Cardiac atrium fibroblast (primary cell): Measurements from ENCODE around the gene GPR173. TPM values are rescaled to one million over a fixed set of nuclear protein-coding genes. Genes with fewer than 3 reads are reported as not detected.

Experiments
- total RNA-seq: library from RNA; depleted of rRNA; stranded (reverse); fragments of >200 nt; gene quantifications from 2 replicates; pipeline ENCODE4 v1.2.3, GENCODE V29; 2015

Gene GPR173
- 1.3 TPM in 2 replicates for total RNA-seq

DNA sequence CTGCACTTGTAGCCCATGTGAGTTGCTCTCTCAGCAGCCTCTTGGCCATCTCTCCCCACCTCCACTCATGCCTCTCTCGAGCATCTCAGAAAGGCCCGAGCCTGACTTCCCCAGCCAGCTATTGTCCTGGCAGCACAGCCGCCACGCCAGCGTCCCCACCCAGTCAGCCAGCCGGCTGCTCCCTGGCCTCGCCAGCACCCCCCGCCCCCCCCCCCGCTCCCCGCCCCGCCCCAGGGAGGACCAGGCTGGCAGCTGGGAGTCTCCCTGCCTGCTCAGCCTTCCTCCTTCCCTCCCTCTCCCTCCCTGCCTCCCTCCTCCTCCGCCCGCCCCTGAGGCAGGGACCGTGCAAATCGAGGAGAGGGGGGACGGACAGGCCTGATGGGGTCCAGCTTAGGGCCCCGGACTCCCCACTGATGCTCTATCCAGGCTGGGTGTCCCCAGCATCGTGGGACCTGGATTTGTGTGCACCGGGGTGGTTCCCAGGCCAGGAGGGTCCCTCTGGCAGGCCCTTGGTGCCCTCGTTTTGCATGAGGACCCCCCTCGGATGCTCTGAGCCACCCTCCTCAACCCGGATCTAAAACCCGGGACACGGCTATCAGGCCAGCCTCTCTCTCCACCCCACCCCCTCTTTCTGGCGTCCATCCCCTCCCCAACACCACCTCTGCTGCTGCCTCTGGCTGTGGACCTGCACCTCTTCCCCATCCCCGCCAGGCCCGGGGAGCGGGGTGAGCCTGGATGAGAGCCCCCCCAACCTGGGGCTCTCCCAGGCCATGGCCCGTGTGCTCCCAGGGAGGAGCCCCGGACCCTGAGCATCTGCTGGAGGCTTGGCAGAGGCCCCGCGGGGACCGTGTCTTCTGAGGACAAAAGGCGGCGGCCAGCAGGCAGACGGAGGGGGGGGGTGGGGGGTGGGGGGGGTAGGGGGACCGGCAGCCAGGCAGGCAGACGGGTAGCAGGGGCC lies at the start of gene GPR173:
Gene GPR173 (plus strand): TSS at position 621 of the 958 bp plus-strand sequence. CDS start 27,833 bp downstream, outside the sequence.

GRCh38 chrX:53081925-53082772 lies 33.6 kb downstream of the GPR173 start, which contains the start of gene TSPYL2:
Gene TSPYL2, plus strand, starts transcription at chrX:53082367. Its CDS starts 132 bp downstream, at chrX:53082499.

DNA sequence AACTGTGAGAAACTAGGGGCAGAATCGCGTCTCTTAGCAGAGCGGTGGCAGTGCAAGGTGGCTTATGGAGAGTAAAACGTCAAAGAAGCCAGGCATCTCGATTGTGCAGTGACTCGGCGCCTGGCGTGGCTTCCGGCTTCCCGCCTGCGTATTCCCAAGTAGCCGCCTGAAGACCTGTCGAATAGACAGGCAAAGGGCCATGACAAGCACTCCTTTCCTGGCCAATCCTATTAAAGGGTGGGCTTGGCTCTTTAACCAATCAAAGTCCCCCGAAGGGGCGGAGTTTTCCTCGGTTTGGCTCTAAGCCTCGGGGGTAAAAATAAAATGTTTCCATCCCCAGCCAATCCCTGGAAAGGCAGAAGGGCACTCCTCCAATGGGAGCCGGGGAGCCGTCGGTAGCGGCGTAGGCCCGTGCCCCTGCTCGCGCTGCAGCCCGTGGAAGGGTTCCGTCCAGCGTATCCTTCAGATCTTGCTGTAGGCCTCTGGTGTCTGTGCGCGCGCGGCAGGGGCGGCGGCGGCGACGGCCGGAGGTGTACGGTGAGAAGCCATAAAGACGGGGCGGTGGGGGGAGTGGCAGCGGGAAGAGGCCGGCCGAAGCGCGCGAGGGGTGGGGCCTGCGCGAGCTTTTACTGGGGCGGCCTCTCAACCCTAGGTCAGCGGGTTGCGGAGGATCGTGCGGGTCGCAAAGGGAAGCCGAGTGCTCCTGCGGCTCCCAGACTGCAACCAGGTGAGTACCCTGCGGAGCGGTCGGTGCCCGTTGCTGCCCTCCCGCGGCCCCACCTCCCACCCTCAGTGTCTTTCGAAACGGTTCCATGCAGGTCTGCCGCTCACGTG lies 45.4 kb downstream of the GPR173 start, which contains the start of gene KANTR:
Gene KANTR (plus strand): TSS at position 395 of the 834 bp plus-strand sequence. CDS start 30,131 bp downstream, outside the sequence.

Other genes starting within 250 kb of the GPR173 start
- not detected in 2 replicates for gene XAGE5, start 237.5 kb upstream of the GPR173 start, total RNA-seq
- not detected in 2 replicates for gene XAGE3, start 180.7 kb upstream of the GPR173 start, total RNA-seq
- 18.3 and 22.0 TPM in 2 replicates for gene FAM156B, start 151.5 kb upstream of the GPR173 start, total RNA-seq
- 11.5 and 14.3 TPM in 2 replicates for gene FAM156A, start 90.3 kb upstream of the GPR173 start, total RNA-seq
- 11.4 and 23.8 TPM in 2 replicates for gene TSPYL2, start 33.6 kb downstream of the GPR173 start, total RNA-seq
- 1.3 and 2.8 TPM in 2 replicates for gene KANTR, start 45.4 kb downstream of the GPR173 start, total RNA-seq
- 40.1 and 82.9 TPM in 2 replicates for gene KDM5C, start 176.4 kb downstream of the GPR173 start, total RNA-seq
- gene IQSEC2, start 232.8 kb downstream of the GPR173 start, total RNA-seq: 7.2 and 7.9 TPM in 2 replicates